HCT116 (cell line): ENCODE data around the gene ZNF782. TPM values are rescaled to one million over a fixed set of nuclear protein-coding genes. Genes with fewer than 3 reads are reported as not detected.

Experiments used
- ATAC-seq: fragments of 200-7000 bp; cut with Tn5 transposase; 2 replicates; pipeline ENCODE4 v1.9.1; 2020; ENCODE audit warnings: mild to moderate bottlenecking, moderate library complexity
- BruUV-seq: library from RNA; stranded (reverse); fragments of 400-500 nt; replicated peaks from 2 replicates; lab custom pipeline; 2021; lab: Mats Ljungman, UMichigan
- CTCF ChIA-PET: fragments of 300-600 bp; sonication (Branson Sonifier 250); formaldehyde crosslinking; loops from one replicate; lab custom pipeline; 2021; ENCODE audit warnings: antibody characterized with exemption; lab: Charles Lee
- POLR2A ChIA-PET: fragments of 300-600, 350-600 bp; sonication (Branson Sonifier 250); formaldehyde crosslinking; loops from one replicate; lab custom pipeline; 2021; ENCODE audit warnings: antibody characterized with exemption; lab: Charles Lee
- RAD21 ChIA-PET, 2 experiments: fragments of 300-600 bp; sonication (Branson Sonifier 250); formaldehyde crosslinking; loops; one replicate each; lab custom pipeline; 2023; ENCODE audit warnings: low total read pairs in 2 of 2; ENCODE audit not compliant: uncharacterized antibody in 2 of 2, unreplicated experiment in 2 of 2, low non-redundant PET in 1 of 2; lab: Charles Lee
- DNase-seq: peaks from one replicate; pipeline ENCODE4 v3.0.0-alpha.2; 2010; ENCODE audit warnings: low read depth, low spot score
- H2AFZ ChIP-seq: fragments of 200-600 bp; shearing (Covaris generic), sonication (generic); 2 replicates; pipeline ENCODE4 v1.6.1; 2017; ENCODE audit warnings: low read depth, mixed run types, mixed read lengths, antibody characterized with exemption, low read length; ENCODE audit not compliant: poor library complexity, severe bottlenecking
- H3K27ac ChIP-seq: 2 replicates; pipeline ENCODE4 v1.5.1; 2012; ENCODE audit warnings: low read depth, low read length
- H3K27me3 ChIP-seq: fragments of 200-600 bp; sonication (generic); 2 replicates; pipeline ENCODE4 v1.6.1; 2016; ENCODE audit warnings: mixed run types, low read length, mixed read lengths; ENCODE audit not compliant: insufficient read depth
- H3K36me3 ChIP-seq, 2 experiments: fragments of 200-500 bp in 1 of 2; fragments of 200-600 bp in 1 of 2; sonication (Bioruptor generic) in 1 of 2; sonication (generic) in 1 of 2; 2 replicates each; pipeline versions ENCODE4 v1.5.1 to v1.6.1; 2014 to 2016; ENCODE audit warnings: low read length in 2 of 2, inconsistent platforms in 1 of 2, mixed read lengths in 1 of 2, mixed run types in 1 of 2; ENCODE audit not compliant: insufficient read depth in 2 of 2, control insufficient read depth in 1 of 2
- H3K4me1 ChIP-seq, 2 experiments: fragments of 200-600 bp in 1 of 2; sonication (generic) in 1 of 2; 2 replicates each; pipeline versions ENCODE4 v1.5.1 to v1.6.1; 2012 to 2017; ENCODE audit warnings: low read length in 2 of 2, inconsistent platforms in 1 of 2, mild to moderate bottlenecking in 1 of 2, mixed read lengths in 1 of 2, mixed run types in 1 of 2, moderate library complexity in 1 of 2; ENCODE audit not compliant: insufficient read depth in 2 of 2, control insufficient read depth in 1 of 2
- H3K4me2 ChIP-seq: fragments of 200-600 bp; sonication (generic); 2 replicates; pipeline ENCODE4 v1.6.1; 2017; ENCODE audit warnings: mixed run types, low read length, mixed read lengths
- H3K4me3 ChIP-seq, 2 experiments: fragments of 200-600 bp in 1 of 2; sonication (generic) in 1 of 2; replicated peaks in 1 of 2; 2 replicates each; pipeline ENCODE4 v1.5.1; 2011 to 2016; ENCODE audit warnings: low read length in 2 of 2, control low read depth in 1 of 2, low read depth in 1 of 2, mild to moderate bottlenecking in 1 of 2, mixed read lengths in 1 of 2, mixed run types in 1 of 2
- H3K79me2 ChIP-seq: fragments of 200-600 bp; sonication (generic); 2 replicates; pipeline ENCODE4 v1.6.1; 2017; ENCODE audit warnings: mild to moderate bottlenecking, mixed run types, low read length, moderate library complexity, mixed read lengths; ENCODE audit not compliant: insufficient read depth
- H3K9ac ChIP-seq: fragments of 200-600 bp; sonication (generic); 2 replicates; pipeline ENCODE4 v1.6.1; 2016; ENCODE audit warnings: low read length, mixed read lengths
- H3K9me2 ChIP-seq: fragments of 200-600 bp; sonication (generic), shearing (Covaris generic); 2 replicates; pipeline ENCODE4 v1.6.1; 2017; ENCODE audit warnings: mixed run types, mild to moderate bottlenecking, moderate library complexity; ENCODE audit not compliant: insufficient read depth
- H3K9me3 ChIP-seq, 2 experiments: fragments of 200-500 bp in 1 of 2; fragments of 200-600 bp in 1 of 2; sonication (Bioruptor generic) in 1 of 2; sonication (generic) in 1 of 2; 2 replicates each; pipeline ENCODE4 v1.6.1; 2014 to 2017; ENCODE audit warnings: low read length in 2 of 2, mixed read lengths in 2 of 2, inconsistent platforms in 1 of 2, low read depth in 1 of 2, mild to moderate bottlenecking in 1 of 2, mixed run types in 1 of 2, moderate library complexity in 1 of 2; ENCODE audit not compliant: control insufficient read depth in 1 of 2, insufficient read depth in 1 of 2
- H4K20me1 ChIP-seq: fragments of 200-600 bp; sonication (generic), shearing (Covaris generic); 2 replicates; pipeline ENCODE4 v1.6.1; 2017; ENCODE audit warnings: mixed run types, mild to moderate bottlenecking, moderate library complexity; ENCODE audit not compliant: insufficient read depth
- ATF3 ChIP-seq: IDR thresholded peaks from 2 replicates; pipeline ENCODE4 v1.6.1; 2012
- CEBPB ChIP-seq: IDR thresholded peaks from 2 replicates; pipeline ENCODE4 v1.6.1; 2012; ENCODE audit warnings: low read depth
- CTCF ChIP-seq, 3 experiments: fragments of 200-600 bp in 1 of 3; sonication (generic) in 1 of 3; IDR thresholded peaks in 2 of 3; conservative IDR thresholded peaks in 1 of 3; 2 replicates each; pipeline ENCODE4 v1.5.1; 2012 to 2017; ENCODE audit warnings: low read depth in 2 of 3, low read length in 2 of 3, antibody characterized with exemption in 1 of 3, borderline replicate concordance in 1 of 3, control low read depth in 1 of 3, mild to moderate bottlenecking in 1 of 3, mixed read lengths in 1 of 3, mixed run types in 1 of 3, moderate library complexity in 1 of 3; ENCODE audit not compliant: insufficient read depth in 1 of 3
- EGR1 ChIP-seq: IDR thresholded peaks from 2 replicates; pipeline ENCODE4 v1.6.1; 2012; ENCODE audit warnings: low read depth
- FOSL1 ChIP-seq: IDR thresholded peaks from 2 replicates; pipeline ENCODE4 v1.6.1; 2012; ENCODE audit warnings: low read depth
- MAX ChIP-seq: IDR thresholded peaks from 2 replicates; pipeline ENCODE4 v1.6.1; 2012
- POLR2AphosphoS5 ChIP-seq: IDR thresholded peaks from 2 replicates; pipeline ENCODE4 v1.6.1; 2011; ENCODE audit warnings: mild to moderate bottlenecking, low read depth, low read length, moderate library complexity
- RAD21 ChIP-seq: IDR thresholded peaks from 2 replicates; pipeline ENCODE4 v1.6.1; 2012; ENCODE audit warnings: low read depth, mild to moderate bottlenecking
- REST ChIP-seq: IDR thresholded peaks from 2 replicates; pipeline ENCODE4 v1.6.1; 2012; ENCODE audit warnings: low read depth
- SIN3A ChIP-seq: IDR thresholded peaks from 2 replicates; pipeline ENCODE4 v1.6.1; 2012; ENCODE audit warnings: low read depth
- SP1 ChIP-seq: IDR thresholded peaks from 2 replicates; pipeline ENCODE4 v1.6.1; 2012; ENCODE audit warnings: low read depth
- TCF7L2 ChIP-seq: IDR thresholded peaks from 2 replicates; pipeline ENCODE4 v1.7.0; 2011; ENCODE audit warnings: borderline replicate concordance, inconsistent platforms; ENCODE audit not compliant: insufficient read depth, insufficient read length; ENCODE audit errors: extremely low read depth
- ZBTB33 ChIP-seq: IDR thresholded peaks from 2 replicates; pipeline ENCODE4 v1.6.1; 2011; ENCODE audit warnings: mild to moderate bottlenecking, low read length, moderate library complexity; ENCODE audit not compliant: insufficient replicate concordance; ENCODE audit errors: extremely low read depth
- ZFX ChIP-seq: fragments of 450-650 bp; IDR thresholded peaks from 2 replicates; pipeline ENCODE4 v1.6.1; 2017
- ZNF274 ChIP-seq: fragments of 200-500 bp; sonication (Bioruptor generic); IDR thresholded peaks from 2 replicates; pipeline ENCODE4 v1.6.1; 2014; ENCODE audit warnings: mild to moderate bottlenecking, low read depth, low read length, inconsistent platforms
- intact Hi-C: fragments of 100-400 bp; cut with micrococcal nuclease; formaldehyde crosslinking; loops from 2 replicates; pipeline ENCODE4 v1.10.0; 2022
- total RNA-seq: library from RNA; stranded (reverse); gene quantifications from one replicate; pipeline ENCODE4 v1.2.1, GENCODE V29; 2021; ENCODE audit not compliant: unreplicated experiment

ZNF782 gene
- total RNA-seq, 1 experiment from 2014 or later: 3.7 TPM

- no peaks in the 10 kb centered on the region for H4K20me1 ChIP-seq
- H3K79me2 ChIP-seq: no peaks in the 10 kb centered on the region
- intact Hi-C loops: no loop called here
- no peaks in the 10 kb centered on the region for H3K9me2 ChIP-seq
- DNase-seq (no peak), ATAC-seq (no peak)
- H3K36me3 ChIP-seq: no peaks in the 10 kb centered on the region
- ChIA-PET CTCF (no interaction called here), POLR2A (no interaction called here), RAD21 (no interaction called here)
- H3K9ac ChIP-seq: no peak overlapping the region
- no peak overlapping the region for H2AFZ ChIP-seq
- H3K9me3 ChIP-seq: no peaks in the 10 kb centered on the region
- no peak overlapping the region for H3K4me2 ChIP-seq
- H3K4me1 ChIP-seq: peaks cover 0 to 7% of the 10 kb centered on the region in 2 experiments; a peak in 1 of 4 replicates
- no peak overlapping the region for H3K4me3 ChIP-seq
- no peak for TF ChIP-seq REST
- no peak for TF ChIP-seq TCF7L2
- no peak for TF ChIP-seq POLR2AphosphoS5
- TF ChIP-seq EGR1: no peak
- TF ChIP-seq SIN3A: no peak
- no peak for TF ChIP-seq RAD21
- no peak for TF ChIP-seq FOSL1
- TF ChIP-seq ZNF274: no peak
- TF ChIP-seq CTCF (IDR thresholded peaks at IDR 0.05 in 2 of 3, conservative IDR thresholded peaks at IDR 0.05 in 1 of 3; ENCODE audit: borderline replicate concordance in 1 of 3, insufficient read depth in 1 of 3, low read depth in 2 of 3, low read length in 2 of 3): no peak
- TF ChIP-seq CEBPB: no peak
- TF ChIP-seq ZFX: no peak
- no peak for TF ChIP-seq ZBTB33
- no peak for TF ChIP-seq ATF3
- TF ChIP-seq SP1: no peak
- TF ChIP-seq MAX: no peak
- no peak overlapping the region for H3K27ac ChIP-seq
- no peaks in the 10 kb centered on the region for H3K27me3 ChIP-seq
- BruUV-seq: no TSS peak
These were observed 12.9 kb upstream of the ZNF782 start for GRCh38 chr9:96867079-96867804.
